HG03442 (cell line): ENCODE data around the gene FAM181A.

ENCODE experiments used
- ATAC-seq: cut with Tn5 transposase; IDR thresholded peaks from one replicate; pipeline ENCODE4 v1.9.1; 2021; ENCODE audit warnings: mild to moderate bottlenecking, moderate library complexity; ENCODE audit not compliant: unreplicated experiment

FAM181A gene

GRCh38 chr14:93960774-93961438 is 33.8 kb downstream of the FAM181A start:
- no peak for ATAC-seq

- no peak for ATAC-seq
These were observed 34.5 kb downstream of the FAM181A start for GRCh38 chr14:93961620-93962019.

- peak; percentile 46 for ATAC-seq
These were observed 35.8 kb downstream of the FAM181A start for GRCh38 chr14:93962701-93963601.

GRCh38 chr14:93963692-93964091 is 36.5 kb downstream of the FAM181A start:
- ATAC-seq, result no peak

- ATAC-seq, result no peak
These were observed 37.1 kb downstream of the FAM181A start for GRCh38 chr14:93964281-93964680.

- ATAC-seq, result no peak
These were observed 37.7 kb downstream of the FAM181A start for GRCh38 chr14:93964820-93965286.

- no peak for ATAC-seq
These were observed 38.2 kb downstream of the FAM181A start for GRCh38 chr14:93965287-93965821.

GRCh38 chr14:93965946-93966474 is 38.9 kb downstream of the FAM181A start:
- no peak for ATAC-seq

GRCh38 chr14:93967637-93968250 is 40.6 kb downstream of the FAM181A start:
- ATAC-seq, result peak; percentile 43

GRCh38 chr14:93969082-93969828 is 42.1 kb downstream of the FAM181A start:
- ATAC-seq, result no peak

- ATAC-seq, result no peak
These were observed 43.4 kb downstream of the FAM181A start for GRCh38 chr14:93970585-93970964.

GRCh38 chr14:93970965-93971634 is 44.0 kb downstream of the FAM181A start:
- ATAC-seq, result no peak

- no peak for ATAC-seq
These were observed 44.5 kb downstream of the FAM181A start for GRCh38 chr14:93971635-93972027.

GRCh38 chr14:93972618-93973205 is 45.6 kb downstream of the FAM181A start:
- no peak for ATAC-seq

- ATAC-seq, result no peak
These were observed 46.5 kb downstream of the FAM181A start for GRCh38 chr14:93973607-93974006.

- ATAC-seq, result no peak
These were observed 47.2 kb downstream of the FAM181A start for GRCh38 chr14:93974299-93974698.

- no peak for ATAC-seq
These were observed 47.7 kb downstream of the FAM181A start for GRCh38 chr14:93974833-93975232.

- ATAC-seq, result peak; percentile 70
These were observed 48.8 kb downstream of the FAM181A start for GRCh38 chr14:93975791-93976476.
